Nephron (organoid): ENCODE results near the gene OR9G1.
"Not testable (repeated sequence)": the region's sequence is repeated elsewhere in the genome, so short reads cannot be mapped to it uniquely, and the experiment has no call there.

Source experiments
- H3K27ac Mint-ChIP-seq, 3 experiments: 2 replicates each; pipeline ENCODE4 v1.8.0; 2020; ENCODE audit warnings: mixed read lengths in 3 of 3, mild to moderate bottlenecking in 2 of 3, moderate library complexity in 1 of 3
- H3K27me3 Mint-ChIP-seq: 2 replicates; pipeline ENCODE4 v1.8.0; 2021; ENCODE audit warnings: low read depth, mild to moderate bottlenecking, moderate library complexity, mixed read lengths
- H3K36me3 Mint-ChIP-seq: 2 replicates; pipeline ENCODE4 v1.8.0; 2020; ENCODE audit warnings: low read depth, mixed read lengths
- H3K4me1 Mint-ChIP-seq: 2 replicates; pipeline ENCODE4 v1.8.0; 2020; ENCODE audit warnings: mixed read lengths
- H3K4me3 Mint-ChIP-seq, 3 experiments: 2 replicates each; pipeline ENCODE4 v1.8.0; 2020; ENCODE audit warnings: mild to moderate bottlenecking in 3 of 3, mixed read lengths in 3 of 3, moderate library complexity in 2 of 3
- H3K9me3 Mint-ChIP-seq: 2 replicates; pipeline ENCODE4 v1.8.0; 2020; ENCODE audit warnings: mixed read lengths
- TF ChIP-seq, protein P1 (sequence below), 3 experiments: fragments of 200-600 bp; sonication (generic); IDR thresholded peaks; one replicate each; pipeline ENCODE4 v1.5.0; 2021; ENCODE audit warnings: antibody characterized with exemption in 3 of 3; ENCODE audit not compliant: unreplicated experiment in 3 of 3

Gene OR9G1, protein sequence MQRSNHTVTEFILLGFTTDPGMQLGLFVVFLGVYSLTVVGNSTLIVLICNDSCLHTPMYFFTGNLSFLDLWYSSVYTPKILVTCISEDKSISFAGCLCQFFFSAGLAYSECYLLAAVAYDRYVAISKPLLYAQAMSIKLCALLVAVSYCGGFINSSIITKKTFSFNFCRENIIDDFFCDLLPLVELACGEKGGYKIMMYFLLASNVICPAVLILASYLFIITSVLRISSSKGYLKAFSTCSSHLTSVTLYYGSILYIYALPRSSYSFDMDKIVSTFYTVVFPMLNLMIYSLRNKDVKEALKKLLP

DNA sequence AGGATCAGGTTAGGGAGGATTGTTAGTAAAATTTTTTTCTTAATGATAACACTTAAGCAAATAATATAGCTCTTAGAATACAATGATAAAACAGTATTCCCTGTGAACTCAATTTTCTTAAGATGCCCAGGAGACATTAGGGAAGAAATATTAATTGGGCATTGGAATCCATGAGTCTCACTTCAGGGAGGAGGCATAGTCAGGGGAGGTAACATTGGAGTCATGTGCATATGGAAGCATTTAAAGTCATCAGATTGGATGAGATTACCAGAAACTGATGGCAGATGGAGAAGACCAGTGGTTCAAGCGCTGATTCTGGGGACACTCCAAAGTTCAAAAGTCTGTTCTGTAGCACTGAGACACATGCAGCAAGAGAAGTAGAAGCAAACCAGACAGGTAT, at the start of gene OR9G1:
OR9G1 (plus strand) TSS at position 301 of the 400 bp plus-strand sequence. CDS start 1,293 bp downstream, outside the sequence.
- H3K4me1 Mint-ChIP-seq: no peaks in the 10 kb centered on the region
- TF ChIP-seq, protein P1, sequence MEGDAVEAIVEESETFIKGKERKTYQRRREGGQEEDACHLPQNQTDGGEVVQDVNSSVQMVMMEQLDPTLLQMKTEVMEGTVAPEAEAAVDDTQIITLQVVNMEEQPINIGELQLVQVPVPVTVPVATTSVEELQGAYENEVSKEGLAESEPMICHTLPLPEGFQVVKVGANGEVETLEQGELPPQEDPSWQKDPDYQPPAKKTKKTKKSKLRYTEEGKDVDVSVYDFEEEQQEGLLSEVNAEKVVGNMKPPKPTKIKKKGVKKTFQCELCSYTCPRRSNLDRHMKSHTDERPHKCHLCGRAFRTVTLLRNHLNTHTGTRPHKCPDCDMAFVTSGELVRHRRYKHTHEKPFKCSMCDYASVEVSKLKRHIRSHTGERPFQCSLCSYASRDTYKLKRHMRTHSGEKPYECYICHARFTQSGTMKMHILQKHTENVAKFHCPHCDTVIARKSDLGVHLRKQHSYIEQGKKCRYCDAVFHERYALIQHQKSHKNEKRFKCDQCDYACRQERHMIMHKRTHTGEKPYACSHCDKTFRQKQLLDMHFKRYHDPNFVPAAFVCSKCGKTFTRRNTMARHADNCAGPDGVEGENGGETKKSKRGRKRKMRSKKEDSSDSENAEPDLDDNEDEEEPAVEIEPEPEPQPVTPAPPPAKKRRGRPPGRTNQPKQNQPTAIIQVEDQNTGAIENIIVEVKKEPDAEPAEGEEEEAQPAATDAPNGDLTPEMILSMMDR (IDR thresholded peaks at IDR 0.05; ENCODE audit: unreplicated experiment in 3 of 3): no peak
- H3K4me3 Mint-ChIP-seq: no peak within 1 kb of the TSS
- no peaks in the 10 kb centered on the region for H3K9me3 Mint-ChIP-seq
- H3K36me3 Mint-ChIP-seq: no peaks in the 10 kb centered on the region
- H3K27me3 Mint-ChIP-seq: no peaks in the 10 kb centered on the region
- no peak within 1 kb of the TSS for H3K27ac Mint-ChIP-seq

DNA sequence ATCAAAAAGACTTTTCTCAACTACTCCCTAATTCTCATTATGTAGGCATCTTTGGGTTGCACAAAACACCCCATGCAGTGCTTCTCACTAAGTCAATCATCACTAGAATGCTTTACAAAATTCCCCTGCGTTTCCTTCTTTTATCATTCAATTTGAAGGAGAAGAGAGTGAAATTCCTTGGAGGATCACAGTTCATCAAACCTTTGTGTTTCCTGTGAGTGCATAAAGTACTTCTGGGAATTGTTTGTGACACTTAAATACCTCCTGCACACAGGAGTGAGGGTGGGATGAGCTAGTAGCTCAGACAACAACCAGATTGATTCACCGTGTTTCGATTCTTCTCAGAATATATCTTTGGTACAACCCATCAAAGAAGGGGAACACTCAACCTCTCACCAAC, 39.1 kb upstream of the OR9G1 start:
- Mint-ChIP-seq H3K4me3 (no peak overlapping the region), H3K9me3 (no peaks in the 10 kb centered on the region), H3K27me3 (no peaks in the 10 kb centered on the region), H3K4me1 (no peaks in the 10 kb centered on the region), H3K27ac (no peak overlapping the region), H3K36me3 (no peaks in the 10 kb centered on the region)
- TF ChIP-seq, protein P1 (IDR thresholded peaks at IDR 0.05; ENCODE audit: unreplicated experiment in 3 of 3): no peak

DNA sequence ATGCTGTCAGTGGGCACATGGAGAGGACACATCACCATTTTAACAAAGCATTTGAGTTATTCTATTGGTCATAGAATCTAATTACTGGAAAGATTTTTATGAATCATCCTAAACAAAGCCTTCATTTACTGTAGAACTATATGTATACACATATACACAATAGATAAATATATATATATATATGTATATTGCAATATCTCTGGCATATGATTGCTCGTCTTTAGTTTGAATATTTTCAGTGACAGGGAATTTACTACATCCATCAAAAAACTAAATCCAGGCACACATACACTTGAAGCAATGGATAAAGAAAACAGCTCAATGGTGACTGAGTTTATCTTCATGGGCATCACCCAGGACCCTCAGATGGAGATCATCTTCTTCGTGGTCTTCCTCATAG, 35.5 kb upstream of the OR9G1 start, which contains the start of gene OR5AR1:
OR5AR1 (plus strand) TSS at position 301 of the 400 bp plus-strand sequence; CDS start at position 301, 0 bp downstream.
- Mint-ChIP-seq H3K4me3 (no peak within 1 kb of the TSS), H3K27me3 (no peaks in the 10 kb centered on the region), H3K36me3 (no peaks in the 10 kb centered on the region), H3K27ac (no peak within 1 kb of the TSS), H3K4me1 (no peaks in the 10 kb centered on the region), H3K9me3 (no peaks in the 10 kb centered on the region)
- TF ChIP-seq, protein P1 (IDR thresholded peaks at IDR 0.05; ENCODE audit: unreplicated experiment in 3 of 3): no peak

DNA sequence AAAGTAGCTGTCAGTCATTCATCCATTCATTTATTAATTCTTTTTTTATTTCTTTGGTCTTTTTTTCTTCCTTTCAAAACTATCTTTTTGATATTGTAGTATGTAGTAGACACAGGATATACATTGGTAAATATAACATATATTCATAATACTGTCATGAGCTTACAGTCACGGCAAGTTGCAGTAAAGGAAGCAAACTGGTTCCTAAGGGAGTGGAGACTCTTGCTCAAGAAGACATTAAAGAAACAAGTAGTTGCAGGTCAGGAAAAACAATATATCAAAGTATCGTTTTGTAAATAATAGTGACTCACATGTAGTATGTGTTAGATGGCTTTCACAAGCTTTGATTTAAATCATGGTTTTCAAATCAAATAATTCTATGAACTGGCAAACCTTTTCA, 27.9 kb upstream of the OR9G1 start:
- H3K4me3 Mint-ChIP-seq: no peak overlapping the region
- H3K36me3 Mint-ChIP-seq: no peaks in the 10 kb centered on the region
- no peaks in the 10 kb centered on the region for H3K9me3 Mint-ChIP-seq
- H3K4me1 Mint-ChIP-seq: no peaks in the 10 kb centered on the region
- no peaks in the 10 kb centered on the region for H3K27me3 Mint-ChIP-seq
- H3K27ac Mint-ChIP-seq: no peak overlapping the region
- TF ChIP-seq, protein P1 (IDR thresholded peaks at IDR 0.05; ENCODE audit: unreplicated experiment in 3 of 3): no peak

DNA sequence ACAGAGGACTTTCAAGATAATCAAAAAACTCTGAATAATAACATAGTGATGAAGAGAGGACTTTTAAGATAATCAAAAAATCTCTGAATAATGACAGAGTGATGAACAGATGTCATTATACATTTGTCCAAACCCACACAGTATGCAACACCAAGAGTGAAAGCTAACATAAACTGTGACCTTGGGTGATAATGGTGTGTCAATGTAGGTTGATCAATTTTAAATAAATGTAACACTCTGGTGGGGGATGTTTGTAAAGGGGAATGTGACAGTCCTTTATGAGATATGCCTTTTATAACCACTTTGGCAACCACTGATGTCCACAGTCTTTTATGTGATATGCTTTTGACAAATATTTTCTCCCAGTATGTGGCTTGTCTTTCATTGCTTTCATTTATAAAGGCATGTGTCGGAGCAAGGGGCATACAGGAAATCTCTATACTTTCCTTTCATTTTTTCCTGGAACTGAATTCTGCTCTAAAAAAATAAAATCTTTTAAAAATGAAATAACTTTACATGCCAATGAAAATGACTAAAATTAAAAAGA, 10.3 kb upstream of the OR9G1 start:
- Mint-ChIP-seq H3K36me3 (no peaks in the 10 kb centered on the region), H3K4me1 (no peaks in the 10 kb centered on the region), H3K4me3 (no peak overlapping the region), H3K27ac (no peak overlapping the region), H3K9me3 (no peaks in the 10 kb centered on the region), H3K27me3 (no peaks in the 10 kb centered on the region)
- TF ChIP-seq, protein P1 (IDR thresholded peaks at IDR 0.05; ENCODE audit: unreplicated experiment in 3 of 3): no peak

DNA sequence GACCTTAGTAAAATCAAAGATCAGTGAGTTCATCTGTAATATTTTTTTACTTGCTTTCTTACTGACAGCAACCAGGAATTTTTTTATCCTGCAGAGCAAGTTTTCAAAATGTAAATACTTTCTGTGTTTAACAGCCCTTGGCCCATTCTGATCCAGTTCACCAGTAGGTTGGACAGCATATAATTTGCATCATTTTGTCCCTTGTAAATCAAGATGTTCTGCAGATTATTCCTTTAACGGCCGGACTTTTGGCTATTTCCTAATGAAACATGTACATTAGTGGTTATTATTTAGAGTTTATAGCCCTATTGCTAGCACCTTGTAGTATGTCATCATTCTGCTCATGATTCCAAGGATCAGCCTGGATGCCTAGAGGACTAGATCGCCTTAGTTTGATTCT, 7.7 kb upstream of the OR9G1 start:
- not testable (repeated sequence) for H3K36me3 Mint-ChIP-seq, H3K4me3 Mint-ChIP-seq, H3K4me1 Mint-ChIP-seq, H3K27ac Mint-ChIP-seq, H3K9me3 Mint-ChIP-seq, H3K27me3 Mint-ChIP-seq
